T-helper 2 cell treated with Interferon-gamma antibody and Interleukin-4, amounts not matched to agents 5 μg/mL and 100 μg/mL, for 36 hours (primary cell): ENCODE measurements around the gene PTPRM.

Experiments used
- DNase-seq: peaks from one replicate; pipeline ENCODE4 v3.0.0; 2021; ENCODE audit warnings: low spot score
- H3K27ac Mint-ChIP-seq: one replicate; pipeline ENCODE4 v1.8.0; 2021; ENCODE audit warnings: mild to moderate bottlenecking, mixed read lengths
- H3K27me3 Mint-ChIP-seq: one replicate; pipeline ENCODE4 v1.8.0; 2021; ENCODE audit warnings: low read depth, mixed read lengths
- H3K36me3 Mint-ChIP-seq: one replicate; pipeline ENCODE4 v1.8.0; 2021; ENCODE audit warnings: low read depth, mixed read lengths
- H3K4me1 Mint-ChIP-seq: one replicate; pipeline ENCODE4 v1.8.0; 2021; ENCODE audit warnings: low read depth, mixed read lengths
- H3K4me3 Mint-ChIP-seq: one replicate; pipeline ENCODE4 v1.8.0; 2022; ENCODE audit warnings: mild to moderate bottlenecking, moderate library complexity, mixed read lengths
- H3K9me3 Mint-ChIP-seq: one replicate; pipeline ENCODE4 v1.8.0; 2021; ENCODE audit warnings: mixed read lengths

Gene PTPRM

DNA sequence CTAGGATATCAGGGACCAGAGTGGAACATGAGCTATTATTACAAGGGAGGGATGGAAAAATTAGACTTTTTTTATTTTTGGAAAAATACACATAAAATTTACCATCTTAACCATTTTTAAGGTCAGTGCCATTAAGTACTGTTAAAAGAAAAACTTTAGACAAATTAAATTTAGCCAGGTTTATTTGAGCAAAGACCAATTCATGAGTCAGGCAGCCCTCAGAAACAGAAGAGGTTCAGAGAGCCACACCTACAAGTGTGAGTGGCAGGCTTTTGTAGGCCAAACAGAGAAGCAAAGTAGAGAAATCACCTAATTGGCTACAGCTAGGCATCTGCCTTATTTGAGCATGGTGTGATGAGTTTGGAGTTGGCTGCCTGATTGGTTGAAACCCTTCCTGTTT, 740.8 kb downstream of the PTPRM start:
- DNase-seq = no peak
- no peaks in the 10 kb centered on the region for H3K36me3 Mint-ChIP-seq
- no peak overlapping the region for H3K27ac Mint-ChIP-seq
- H3K27me3 Mint-ChIP-seq = no peaks in the 10 kb centered on the region
- H3K4me1 Mint-ChIP-seq = no peaks in the 10 kb centered on the region
- H3K4me3 Mint-ChIP-seq = no peak overlapping the region
- H3K9me3 Mint-ChIP-seq = no peaks in the 10 kb centered on the region

DNA sequence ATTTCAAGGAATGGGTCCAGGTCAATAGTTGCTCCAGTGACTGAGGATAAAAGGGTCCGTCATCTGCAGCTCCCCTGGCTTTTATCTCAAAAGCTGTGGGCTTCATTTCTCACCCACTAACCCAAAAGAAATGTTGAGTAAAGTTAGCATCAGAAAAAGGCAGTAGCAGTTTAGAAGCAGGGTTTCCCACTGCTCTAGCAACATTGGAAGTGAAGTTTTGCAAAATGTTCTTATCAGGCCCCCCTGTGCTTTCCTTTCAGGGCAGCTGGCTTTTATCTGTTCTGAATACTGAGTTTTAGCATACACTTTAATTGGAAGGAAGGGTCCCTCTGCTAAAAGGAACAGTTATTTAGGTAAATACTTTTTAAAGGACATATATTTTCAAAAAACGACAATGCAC, 745.9 kb downstream of the PTPRM start:
- H3K9me3 Mint-ChIP-seq = no peaks in the 10 kb centered on the region

DNA sequence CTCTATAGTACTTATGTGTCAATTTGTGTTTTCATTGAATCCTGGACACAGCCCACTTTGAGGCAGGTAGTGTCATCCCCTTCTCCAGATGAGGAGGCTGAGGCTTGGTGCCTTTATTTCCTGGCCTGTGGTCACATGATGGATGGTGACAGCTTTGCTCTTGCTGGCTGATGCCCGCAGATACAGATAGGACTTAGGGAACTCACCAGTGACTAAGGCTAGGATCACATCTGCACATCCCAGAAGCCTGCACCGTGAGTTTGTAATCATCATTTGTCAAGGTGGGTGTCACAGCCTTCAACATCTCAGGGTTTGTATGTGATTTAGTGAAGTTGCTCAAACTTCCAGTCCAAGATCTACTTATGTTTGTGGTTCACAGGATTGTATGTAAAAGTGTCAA, 747.0 kb downstream of the PTPRM start:
- Mint-ChIP-seq H3K36me3 (no peaks in the 10 kb centered on the region), H3K27ac (no peak overlapping the region), H3K4me1 (no peaks in the 10 kb centered on the region)

More for the DNA sequence above, 745.9 kb downstream of the PTPRM start:
- Mint-ChIP-seq H3K4me1 (no peaks in the 10 kb centered on the region), H3K4me3 (no peak overlapping the region), H3K27me3 (no peaks in the 10 kb centered on the region), H3K27ac (no peak overlapping the region), H3K36me3 (no peaks in the 10 kb centered on the region)
- no peak for DNase-seq

DNA sequence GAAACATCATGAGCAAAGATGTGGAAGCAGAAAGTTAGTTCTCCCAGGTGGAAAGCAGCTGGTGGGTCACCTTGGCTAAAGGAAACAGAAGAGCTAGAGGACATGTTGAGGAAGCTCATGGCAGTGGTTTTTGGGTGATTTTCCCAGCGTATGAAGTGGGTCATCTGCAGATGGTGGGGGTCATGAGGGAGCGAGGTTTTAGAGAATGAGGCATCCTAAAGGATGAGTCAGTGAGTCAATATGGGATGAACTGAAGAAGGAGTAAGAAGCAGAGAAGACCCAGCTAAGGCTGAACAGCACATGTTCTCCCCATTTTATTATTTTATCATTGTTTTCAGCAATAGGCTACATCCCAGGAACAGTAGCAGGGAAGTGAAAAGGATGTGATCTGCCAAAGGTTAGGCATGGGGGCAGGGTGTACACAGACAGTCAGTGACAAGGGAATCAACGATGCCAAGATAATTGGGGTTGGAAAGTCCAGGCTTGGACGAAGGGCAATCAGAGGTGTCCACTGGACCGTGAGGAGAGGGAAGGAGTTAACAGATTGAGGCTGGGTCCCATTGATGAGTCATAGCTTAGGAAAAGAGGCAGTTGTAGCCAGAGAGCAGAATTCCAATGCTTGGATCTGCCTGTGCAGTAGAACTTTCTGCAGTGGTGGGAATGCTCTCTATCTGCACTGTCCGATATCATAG, 752.8 kb downstream of the PTPRM start:
- Mint-ChIP-seq H3K4me1 (no peaks in the 10 kb centered on the region), H3K4me3 (no peak overlapping the region), H3K36me3 (no peaks in the 10 kb centered on the region), H3K27me3 (no peaks in the 10 kb centered on the region), H3K9me3 (no peaks in the 10 kb centered on the region), H3K27ac (no peak overlapping the region)
- DNase-seq = no peak

More for the DNA sequence above, 747.0 kb downstream of the PTPRM start:
- Mint-ChIP-seq H3K27me3 (no peaks in the 10 kb centered on the region), H3K4me3 (no peak overlapping the region), H3K9me3 (no peaks in the 10 kb centered on the region)
- no peak for DNase-seq

DNA sequence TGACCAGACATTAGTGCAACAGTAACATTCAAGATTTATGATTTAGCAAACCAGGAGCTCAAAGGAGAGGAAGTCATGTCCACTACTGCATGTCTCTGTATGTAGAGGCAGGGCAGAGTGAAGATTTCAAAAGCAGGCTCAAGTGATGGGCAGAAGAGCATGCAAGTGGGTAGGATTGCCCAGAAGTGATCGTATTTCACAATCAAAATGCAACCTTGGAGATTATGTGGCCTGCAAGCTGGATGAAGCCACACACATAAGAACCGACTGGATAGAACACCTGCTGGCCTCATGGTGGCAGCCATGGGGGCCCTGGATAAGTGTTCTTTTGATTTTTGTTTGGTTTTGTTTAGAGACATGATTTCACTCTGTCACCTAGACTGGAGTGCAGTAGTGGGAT, 755.4 kb downstream of the PTPRM start:
- Mint-ChIP-seq H3K27me3 (no peaks in the 10 kb centered on the region), H3K9me3 (no peaks in the 10 kb centered on the region), H3K4me1 (no peaks in the 10 kb centered on the region), H3K27ac (no peak overlapping the region), H3K4me3 (no peak overlapping the region), H3K36me3 (no peaks in the 10 kb centered on the region)
- DNase-seq = no peak

DNA sequence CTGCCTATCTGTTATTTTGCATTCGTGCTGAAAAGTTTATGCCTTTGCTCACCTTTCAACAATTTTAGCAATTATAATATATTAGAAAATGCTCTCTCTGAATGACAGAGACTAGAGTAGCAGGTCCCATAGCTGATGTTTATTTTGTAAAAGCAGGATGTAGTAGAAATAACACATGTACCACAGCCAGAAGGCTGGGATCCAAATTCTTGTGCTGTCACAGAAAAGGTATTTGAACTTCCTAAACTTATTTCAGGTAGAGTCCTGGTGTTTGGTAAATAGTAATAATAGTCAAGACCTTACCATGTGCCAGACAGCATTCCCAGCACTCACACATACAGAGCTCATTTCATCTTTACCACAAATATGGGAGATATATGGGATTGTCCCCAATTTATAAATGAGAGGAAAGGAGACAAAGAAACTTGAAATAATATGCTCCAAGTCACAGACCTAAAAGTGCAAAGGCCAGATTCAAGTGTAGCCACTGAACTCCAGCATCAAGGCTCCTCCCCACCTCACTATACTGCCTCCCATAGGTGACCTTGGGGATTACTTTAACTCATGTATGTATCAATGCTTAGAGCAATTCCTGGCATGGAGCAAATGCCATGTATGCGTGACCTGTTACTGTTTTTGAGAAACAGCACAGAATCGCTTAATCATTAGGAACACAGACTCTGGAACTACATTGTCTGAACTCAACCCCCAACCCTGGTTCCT, 757.4 kb downstream of the PTPRM start:
- H3K36me3 Mint-ChIP-seq = no peaks in the 10 kb centered on the region
- no peak for DNase-seq
- H3K27me3 Mint-ChIP-seq = no peaks in the 10 kb centered on the region
- no peaks in the 10 kb centered on the region for H3K9me3 Mint-ChIP-seq
- H3K4me3 Mint-ChIP-seq = no peak overlapping the region
- no peaks in the 10 kb centered on the region for H3K4me1 Mint-ChIP-seq
- H3K27ac Mint-ChIP-seq = no peak overlapping the region

DNA sequence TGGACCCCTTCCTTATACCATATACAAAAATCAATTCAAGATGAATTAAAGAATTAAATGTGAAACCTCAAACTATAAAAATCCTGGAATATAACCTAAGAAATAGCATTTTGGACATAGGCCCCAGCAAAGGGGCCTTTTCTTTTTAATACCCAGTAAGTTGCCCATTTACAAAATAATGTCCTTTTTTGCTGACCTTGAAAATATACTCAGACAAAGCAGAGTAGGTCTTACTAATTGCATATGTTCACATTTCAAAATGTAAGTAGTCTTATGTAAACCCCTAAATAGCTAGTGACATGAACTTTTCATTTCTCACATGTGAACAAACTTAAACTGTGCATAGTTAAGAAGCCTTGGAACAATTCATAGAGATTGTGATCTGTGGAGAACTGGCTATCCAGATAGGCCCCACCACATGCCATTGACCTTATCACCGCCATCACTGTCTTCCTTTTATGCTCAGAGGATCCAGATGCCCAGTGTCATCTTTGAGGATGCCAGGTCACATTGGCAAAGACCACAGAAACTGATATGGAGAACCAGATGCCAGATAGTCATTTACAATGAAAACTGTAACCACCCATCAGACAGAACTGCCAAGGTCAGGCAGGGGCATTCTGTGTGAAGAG, 759.8 kb downstream of the PTPRM start:
- DNase-seq = no peak
- Mint-ChIP-seq H3K4me1 (no peaks in the 10 kb centered on the region), H3K4me3 (no peak overlapping the region), H3K9me3 (no peaks in the 10 kb centered on the region), H3K27me3 (no peaks in the 10 kb centered on the region), H3K36me3 (no peaks in the 10 kb centered on the region), H3K27ac (no peak overlapping the region)

DNA sequence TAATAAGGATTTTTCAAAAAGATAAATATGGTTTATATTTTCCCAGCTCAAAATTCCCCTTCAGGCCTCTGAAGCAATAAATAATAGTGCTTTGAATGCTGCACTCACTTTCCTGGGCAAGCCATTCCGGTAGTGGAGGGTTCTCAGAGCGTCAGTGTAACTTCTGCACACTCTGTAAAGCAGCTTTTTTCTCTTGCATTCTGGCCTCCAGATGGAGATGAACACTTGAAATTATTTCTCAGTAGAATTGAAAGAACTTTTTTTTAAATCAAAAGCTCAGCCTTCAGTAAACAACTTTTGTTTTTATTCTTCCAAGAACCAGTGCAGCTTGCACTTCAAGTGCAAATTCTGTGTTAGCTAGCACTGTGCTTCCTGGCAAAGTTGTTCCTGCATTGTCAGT, 761.0 kb downstream of the PTPRM start:
- no peaks in the 10 kb centered on the region for H3K36me3 Mint-ChIP-seq
- DNase-seq = no peak
- no peak overlapping the region for H3K27ac Mint-ChIP-seq
- no peaks in the 10 kb centered on the region for H3K4me1 Mint-ChIP-seq
- no peak overlapping the region for H3K4me3 Mint-ChIP-seq
- no peaks in the 10 kb centered on the region for H3K27me3 Mint-ChIP-seq
- H3K9me3 Mint-ChIP-seq = no peaks in the 10 kb centered on the region

DNA sequence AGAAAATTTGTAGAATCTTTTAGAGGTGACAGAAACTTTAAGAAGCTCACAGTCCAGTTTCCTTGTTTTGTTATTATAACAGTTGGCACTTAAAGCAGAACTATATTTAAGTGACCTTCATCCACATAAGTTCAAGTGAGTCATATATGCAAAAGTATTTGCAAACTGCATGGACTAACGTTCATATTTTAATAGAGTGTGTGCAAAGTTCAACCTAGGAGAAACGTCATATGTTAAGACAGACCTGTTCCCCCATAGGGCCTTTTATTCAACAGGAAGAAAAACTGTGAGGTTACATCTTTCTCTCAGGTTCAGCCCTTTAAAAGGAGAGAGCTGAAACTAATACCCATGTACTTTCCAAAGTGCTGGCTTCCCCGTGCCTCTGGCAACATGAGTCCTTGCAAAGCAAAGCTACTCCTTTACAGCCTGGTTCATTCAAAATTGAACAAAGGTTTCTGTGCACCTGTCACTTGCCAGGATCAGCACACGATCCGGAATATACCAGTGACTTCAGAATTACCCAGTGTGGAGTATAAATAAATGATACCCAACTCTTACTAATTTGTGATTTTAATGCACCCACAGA, 762.2 kb downstream of the PTPRM start:
- no peaks in the 10 kb centered on the region for H3K36me3 Mint-ChIP-seq
- no peaks in the 10 kb centered on the region for H3K9me3 Mint-ChIP-seq
- H3K4me3 Mint-ChIP-seq = no peak overlapping the region

DNA sequence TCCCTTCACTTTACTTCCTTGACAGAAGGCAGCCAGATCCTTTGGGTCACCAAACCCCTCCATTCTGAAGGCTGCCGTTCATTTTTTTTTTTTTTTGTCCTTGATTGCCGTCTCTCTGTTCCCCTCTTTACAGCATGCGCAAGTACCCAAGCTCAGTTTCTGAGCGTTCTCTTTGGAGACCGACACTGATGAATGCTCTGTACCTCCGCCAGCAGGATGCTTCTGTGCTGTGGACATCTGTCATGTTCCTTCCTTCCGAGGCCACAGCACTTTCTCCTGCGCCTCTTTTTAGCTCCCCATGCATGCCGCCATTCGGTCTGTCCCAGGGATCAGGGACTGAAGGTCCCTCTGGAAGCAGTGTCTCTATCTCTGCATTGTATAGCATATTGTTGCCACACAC, 763.5 kb downstream of the PTPRM start:
- Mint-ChIP-seq H3K4me1 (no peaks in the 10 kb centered on the region), H3K36me3 (no peaks in the 10 kb centered on the region), H3K4me3 (no peak overlapping the region), H3K9me3 (no peaks in the 10 kb centered on the region), H3K27me3 (no peaks in the 10 kb centered on the region), H3K27ac (no peak overlapping the region)
- DNase-seq = no peak

More for the DNA sequence above, 762.2 kb downstream of the PTPRM start:
- no peak for DNase-seq
- Mint-ChIP-seq H3K27me3 (no peaks in the 10 kb centered on the region), H3K27ac (no peak overlapping the region), H3K4me1 (no peaks in the 10 kb centered on the region)

DNA sequence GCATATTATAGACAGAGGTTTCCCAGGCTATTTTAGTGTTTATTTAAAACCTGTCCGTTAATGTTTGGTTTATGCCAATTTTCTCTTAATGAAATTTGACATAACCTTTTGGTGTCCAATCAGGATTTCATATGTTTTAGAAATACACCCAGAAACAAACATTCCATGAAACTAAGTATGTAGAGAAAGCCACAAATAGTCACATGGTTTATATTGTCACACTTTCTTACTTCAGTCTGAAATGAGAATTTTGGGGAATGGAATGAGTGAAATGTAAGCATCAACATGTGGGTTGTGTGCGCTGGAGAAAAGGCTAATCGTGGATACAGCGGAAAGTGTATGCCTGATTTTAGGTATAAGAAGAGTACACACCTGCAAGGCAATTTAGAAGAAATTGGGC, 765.2 kb downstream of the PTPRM start:
- no peak for DNase-seq
- no peak overlapping the region for H3K27ac Mint-ChIP-seq
- no peaks in the 10 kb centered on the region for H3K4me1 Mint-ChIP-seq
- no peak overlapping the region for H3K4me3 Mint-ChIP-seq
- H3K36me3 Mint-ChIP-seq = no peaks in the 10 kb centered on the region
- H3K27me3 Mint-ChIP-seq = no peaks in the 10 kb centered on the region
- no peaks in the 10 kb centered on the region for H3K9me3 Mint-ChIP-seq

DNA sequence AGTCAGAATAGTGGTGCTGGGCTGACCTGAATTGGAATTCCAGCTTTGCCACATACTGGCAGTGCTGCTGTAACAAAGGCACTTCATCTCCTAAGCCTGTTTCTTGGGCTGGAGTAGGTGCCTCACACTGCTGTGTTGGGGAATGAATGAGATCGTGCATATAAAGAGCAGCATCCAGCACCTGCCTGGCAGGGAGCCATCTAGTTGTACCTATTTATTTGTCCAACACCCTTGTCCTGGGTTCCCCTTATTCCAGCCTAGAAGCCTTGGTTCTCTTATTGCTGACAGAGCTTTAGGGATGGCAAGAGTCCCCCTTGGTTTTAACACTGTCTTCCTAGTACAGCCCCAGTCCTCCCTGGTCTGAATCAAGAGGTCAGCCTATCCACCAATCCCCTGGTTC, 766.8 kb downstream of the PTPRM start:
- no peaks in the 10 kb centered on the region for H3K4me1 Mint-ChIP-seq
- no peaks in the 10 kb centered on the region for H3K27me3 Mint-ChIP-seq
- H3K9me3 Mint-ChIP-seq = no peaks in the 10 kb centered on the region
- H3K27ac Mint-ChIP-seq = no peak overlapping the region
- DNase-seq = no peak
- H3K36me3 Mint-ChIP-seq = no peaks in the 10 kb centered on the region
- no peak overlapping the region for H3K4me3 Mint-ChIP-seq

DNA sequence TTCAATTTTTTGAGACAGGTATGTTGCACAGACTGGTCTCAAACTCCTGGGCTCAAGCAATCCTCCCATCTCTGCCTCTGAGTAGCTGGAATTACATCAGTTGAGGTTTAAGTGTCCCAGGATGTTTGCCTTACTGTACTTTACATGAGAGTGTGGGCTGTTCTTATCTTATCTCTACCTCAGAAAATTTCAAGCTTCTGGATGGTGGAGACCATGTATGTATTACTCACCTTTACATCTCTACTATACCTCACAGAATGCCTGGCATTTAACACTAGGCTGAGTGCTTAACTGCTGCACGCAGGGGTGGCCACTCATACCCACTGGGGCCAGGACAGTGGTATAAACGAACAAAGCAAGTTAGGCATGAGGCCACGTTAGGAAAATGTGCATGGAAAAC, 770.1 kb downstream of the PTPRM start:
- Mint-ChIP-seq H3K27me3 (no peaks in the 10 kb centered on the region), H3K4me3 (no peak overlapping the region), H3K36me3 (no peaks in the 10 kb centered on the region), H3K9me3 (no peaks in the 10 kb centered on the region), H3K4me1 (no peaks in the 10 kb centered on the region), H3K27ac (no peak overlapping the region)
- DNase-seq = no peak

DNA sequence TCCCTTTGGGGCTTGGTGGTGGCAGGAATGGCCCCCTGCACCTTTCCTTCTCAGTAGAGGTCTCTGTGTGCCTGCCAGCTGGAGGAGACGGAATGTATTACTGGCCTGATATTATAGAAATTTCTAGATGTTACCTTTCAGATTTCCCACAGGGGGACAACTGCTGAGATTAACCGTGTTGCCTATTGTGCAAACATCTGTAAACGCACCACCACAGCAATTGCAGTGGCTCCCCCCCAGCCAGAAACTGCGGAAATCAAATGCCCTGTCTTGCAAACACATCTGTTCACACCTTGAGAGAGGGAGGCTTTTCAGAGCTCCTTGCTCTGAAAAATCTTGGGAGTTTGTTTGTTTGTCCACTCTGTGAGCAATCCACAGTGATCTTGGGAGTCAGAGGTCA, 772.1 kb downstream of the PTPRM start:
- DNase-seq = no peak
- Mint-ChIP-seq H3K27me3 (no peaks in the 10 kb centered on the region), H3K27ac (no peak overlapping the region), H3K36me3 (no peaks in the 10 kb centered on the region), H3K9me3 (no peaks in the 10 kb centered on the region), H3K4me1 (no peaks in the 10 kb centered on the region), H3K4me3 (no peak overlapping the region)
